DOHH2 (cell line): ENCODE results near the gene NPIPA1.
"Not testable (repeated sequence)": the region's sequence is repeated elsewhere in the genome, so short reads cannot be mapped to it uniquely, and the experiment has no call there.

Source experiments
- EZH2phosphoT487 ChIP-seq: fragments of 200-600 bp; sonication (generic); IDR thresholded peaks from 2 replicates; pipeline ENCODE4 v1.6.1; 2017; ENCODE audit warnings: borderline replicate concordance, mild to moderate bottlenecking, antibody characterized with exemption, low read length, moderate library complexity, mixed read lengths
- TF ChIP-seq, protein P1 (sequence below): fragments of 200-600 bp; sonication (generic); IDR thresholded peaks from one replicate; pipeline ENCODE4 v1.5.1; 2014; ENCODE audit warnings: antibody characterized with exemption, mild to moderate bottlenecking, low read depth, low read length; ENCODE audit not compliant: poor library complexity, severe bottlenecking

DNA sequence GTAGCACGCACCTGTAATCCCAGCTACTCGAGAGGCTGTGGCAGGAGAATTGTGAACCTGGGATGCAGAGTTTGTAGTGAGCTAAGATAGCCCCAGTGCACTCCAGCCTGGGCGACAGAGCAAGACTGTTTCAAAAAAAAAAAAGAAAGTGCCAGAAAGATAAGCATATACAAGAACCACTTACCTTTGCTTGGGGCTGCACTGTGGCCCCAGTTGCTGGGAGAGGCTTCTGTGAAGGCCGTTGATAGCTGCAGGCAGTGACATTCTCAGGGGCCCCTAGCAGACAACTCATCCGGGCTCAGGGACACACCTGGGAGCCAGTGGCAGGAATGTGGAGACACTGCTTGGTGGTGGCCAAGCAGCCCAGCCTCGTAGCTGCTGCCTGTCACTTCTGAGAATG is 45.1 kb upstream of the NPIPA1 start:
- not testable (repeated sequence) for TF ChIP-seq EZH2phosphoT487
- TF ChIP-seq, protein P1, sequence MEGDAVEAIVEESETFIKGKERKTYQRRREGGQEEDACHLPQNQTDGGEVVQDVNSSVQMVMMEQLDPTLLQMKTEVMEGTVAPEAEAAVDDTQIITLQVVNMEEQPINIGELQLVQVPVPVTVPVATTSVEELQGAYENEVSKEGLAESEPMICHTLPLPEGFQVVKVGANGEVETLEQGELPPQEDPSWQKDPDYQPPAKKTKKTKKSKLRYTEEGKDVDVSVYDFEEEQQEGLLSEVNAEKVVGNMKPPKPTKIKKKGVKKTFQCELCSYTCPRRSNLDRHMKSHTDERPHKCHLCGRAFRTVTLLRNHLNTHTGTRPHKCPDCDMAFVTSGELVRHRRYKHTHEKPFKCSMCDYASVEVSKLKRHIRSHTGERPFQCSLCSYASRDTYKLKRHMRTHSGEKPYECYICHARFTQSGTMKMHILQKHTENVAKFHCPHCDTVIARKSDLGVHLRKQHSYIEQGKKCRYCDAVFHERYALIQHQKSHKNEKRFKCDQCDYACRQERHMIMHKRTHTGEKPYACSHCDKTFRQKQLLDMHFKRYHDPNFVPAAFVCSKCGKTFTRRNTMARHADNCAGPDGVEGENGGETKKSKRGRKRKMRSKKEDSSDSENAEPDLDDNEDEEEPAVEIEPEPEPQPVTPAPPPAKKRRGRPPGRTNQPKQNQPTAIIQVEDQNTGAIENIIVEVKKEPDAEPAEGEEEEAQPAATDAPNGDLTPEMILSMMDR = not testable (repeated sequence)
